ENCODE data around the gene CDHR2. TPM values are rescaled to one million over a fixed set of nuclear protein-coding genes. Genes with fewer than 3 reads are reported as not detected.
A peak's percentile ranks its signal among the peaks of the same experiment; 100 is the strongest.

CDHR2 gene
- total RNA-seq, 1 donor from 2014 or later: 0.20 TPM

DNA sequence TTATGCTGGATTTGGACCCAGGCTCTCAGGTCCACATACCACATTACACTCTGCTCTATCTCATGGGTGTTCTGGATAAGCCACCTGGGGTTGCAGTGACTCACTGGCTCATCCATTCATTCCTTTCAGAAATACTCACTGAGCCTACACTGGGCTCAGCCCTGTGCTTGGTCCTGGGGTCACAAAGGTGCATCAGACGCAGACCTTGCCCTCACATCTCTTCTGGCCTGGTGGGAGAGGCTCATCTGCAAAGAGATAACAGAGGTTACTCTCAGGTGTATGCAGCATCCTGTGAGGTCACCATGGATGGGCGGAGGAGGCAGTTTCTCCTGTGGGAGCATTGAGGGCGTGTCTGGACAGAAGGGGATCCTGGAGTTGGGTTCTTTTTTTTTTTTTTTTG is 12.1 kb downstream of the CDHR2 start:
- intact Hi-C loops (cut with micrococcal nuclease): no loop called here
- ATAC-seq (no peak), DNase-seq (no peak)

DNA sequence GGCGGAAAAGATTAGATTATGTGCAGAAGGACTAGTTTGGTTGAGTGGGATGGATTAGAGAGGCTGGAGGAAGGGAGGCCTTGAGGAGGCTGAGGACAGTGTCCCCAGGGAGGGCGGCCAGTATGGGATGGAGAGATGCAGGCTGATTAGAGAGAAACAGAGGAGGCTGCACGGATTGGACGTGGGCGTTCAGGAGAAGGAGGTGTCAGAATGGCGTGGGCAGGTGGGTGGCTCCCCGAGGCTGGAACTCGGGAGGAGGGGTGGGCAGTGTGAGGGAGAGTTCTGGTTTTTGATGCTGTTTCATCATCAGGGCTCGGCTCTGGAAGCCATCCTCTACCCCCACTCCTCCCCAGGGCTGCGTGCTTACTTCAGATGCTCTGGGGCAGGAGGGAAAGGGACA is 13.0 kb downstream of the CDHR2 start:
- intact Hi-C loops (cut with micrococcal nuclease): no loop called here
- ATAC-seq: no peak
- no peak for DNase-seq

DNA sequence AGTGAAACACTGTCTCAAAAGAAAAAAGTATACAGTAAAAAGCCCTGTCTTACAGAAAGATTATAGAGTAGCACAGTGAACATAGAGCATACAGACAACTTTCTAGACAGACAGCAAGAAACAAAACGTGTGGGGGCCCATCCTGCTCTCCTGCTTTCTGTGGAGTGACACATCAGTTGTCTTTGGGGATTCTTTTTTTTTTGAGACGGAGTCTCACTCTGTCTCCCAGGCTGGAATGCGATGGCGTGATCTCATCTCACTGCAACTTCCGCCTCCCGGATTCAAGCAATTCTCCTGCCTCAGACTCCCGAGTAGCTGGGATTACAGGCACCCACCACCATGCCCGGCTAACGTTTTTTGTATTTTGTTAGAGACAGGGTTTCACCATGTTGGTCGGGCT is 14.9 kb downstream of the CDHR2 start:
- intact Hi-C loops (cut with micrococcal nuclease): no loop called here
- DNase-seq (no peak), ATAC-seq (no peak)

DNA sequence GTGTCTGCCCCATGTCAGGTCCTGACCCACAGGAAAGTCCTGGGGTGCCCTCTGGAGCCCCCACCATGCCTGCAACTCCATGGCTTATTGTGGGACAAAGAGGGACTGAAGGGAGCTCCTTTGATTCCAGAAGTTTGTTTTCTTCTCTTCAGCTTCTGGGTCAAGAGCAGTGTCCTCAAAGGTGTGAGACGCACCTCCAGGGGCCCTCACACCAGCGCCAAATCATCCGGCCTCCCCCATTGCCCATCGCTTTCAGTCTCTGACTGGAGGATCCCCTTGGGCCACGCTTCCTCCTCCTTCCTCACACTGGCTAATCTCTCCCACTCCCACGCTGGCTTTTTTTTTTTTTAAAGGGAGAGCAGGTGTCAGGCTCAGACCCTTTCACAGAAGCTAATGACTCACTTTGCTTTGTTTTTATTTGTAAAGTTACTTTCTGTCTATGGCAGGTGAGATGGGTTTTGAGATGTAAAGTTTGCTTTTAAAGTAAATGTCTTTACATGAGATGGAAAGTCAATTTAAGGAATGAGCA is 16.7 kb downstream of the CDHR2 start:
- DNase-seq (no peak), ATAC-seq (no peak)
- intact Hi-C loops (cut with micrococcal nuclease): no loop called here

DNA sequence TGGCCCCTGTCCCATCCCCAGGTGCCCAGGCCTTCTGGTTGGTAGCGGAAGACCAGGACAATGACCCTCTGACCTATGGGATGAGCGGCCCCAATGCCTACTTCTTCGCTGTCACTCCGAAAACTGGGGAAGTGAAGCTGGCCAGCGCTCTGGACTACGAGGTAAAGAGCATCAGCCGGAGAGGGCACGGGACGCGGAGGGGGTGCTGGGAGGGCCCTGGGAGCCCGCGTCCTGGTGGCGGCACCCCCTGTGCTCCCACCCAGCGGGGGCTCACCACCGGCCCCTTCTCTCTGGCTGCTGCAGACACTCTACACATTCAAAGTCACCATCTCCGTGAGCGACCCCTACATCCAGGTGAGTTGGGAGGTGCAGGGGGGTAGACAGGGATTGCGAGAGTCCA is 19.5 kb downstream of the CDHR2 start:
- intact Hi-C loops (cut with micrococcal nuclease): no loop called here
- ATAC-seq (no peak), DNase-seq (no peak)

DNA sequence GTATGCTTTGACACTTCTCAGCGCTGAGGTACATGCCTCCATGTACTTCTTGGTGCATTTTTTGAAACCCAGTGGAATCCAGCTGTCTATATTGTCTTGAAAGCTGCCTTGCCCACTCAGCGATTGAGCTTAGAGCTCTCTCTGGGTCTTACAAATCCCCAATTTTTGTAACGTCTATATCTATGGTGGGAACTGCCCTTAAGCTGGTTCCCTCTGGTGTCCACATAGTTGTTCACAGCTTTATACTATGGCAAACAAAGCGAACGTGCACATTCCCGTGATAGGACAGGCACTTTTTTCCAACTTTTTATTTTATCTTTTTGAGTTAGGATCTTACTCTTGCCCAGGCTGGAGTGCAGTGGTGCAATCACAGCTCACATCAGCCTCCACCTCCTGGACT is 20.9 kb downstream of the CDHR2 start:
- intact Hi-C loops (cut with micrococcal nuclease): no loop called here
- ATAC-seq (no peak), DNase-seq (no peak)

DNA sequence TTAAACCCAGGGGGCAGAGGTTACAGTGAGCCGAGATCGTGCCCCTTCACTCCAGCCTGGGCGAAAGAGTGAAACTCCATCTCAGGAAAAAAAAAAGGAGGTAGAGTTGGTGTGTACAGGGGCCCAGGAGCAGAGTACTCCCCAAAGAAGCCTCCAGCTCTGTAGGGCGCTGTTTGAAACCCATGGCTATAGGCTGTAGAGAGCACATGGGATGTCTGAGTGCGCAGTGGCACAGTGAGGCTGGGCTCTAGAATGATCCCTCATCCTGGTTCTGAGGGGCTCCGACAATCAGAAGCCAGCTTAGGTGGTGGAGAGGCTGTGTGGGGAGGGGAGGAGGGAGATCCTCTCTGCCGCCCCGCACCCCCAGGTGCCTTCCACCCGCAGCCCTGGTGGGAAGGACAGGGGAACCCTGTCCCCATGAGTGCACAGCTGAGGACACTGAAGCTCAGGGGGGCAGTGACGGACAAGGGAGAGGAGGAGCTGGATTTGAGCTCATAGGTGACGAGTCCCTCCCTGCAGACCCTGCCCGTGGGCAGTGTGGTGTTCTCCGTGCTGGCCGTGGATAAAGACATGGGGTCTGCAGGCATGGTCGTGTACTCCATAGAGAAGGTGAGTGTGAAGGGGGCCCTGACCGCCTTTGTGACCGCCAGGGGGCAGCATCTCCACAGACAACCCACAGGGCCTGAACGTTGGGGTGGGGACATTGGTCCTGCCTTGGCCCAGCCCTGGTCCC is 24.6 kb downstream of the CDHR2 start:
- peak; percentile 82 for DNase-seq
- intact Hi-C loops (cut with micrococcal nuclease): no loop called here
- ATAC-seq: peak; percentile 91

DNA sequence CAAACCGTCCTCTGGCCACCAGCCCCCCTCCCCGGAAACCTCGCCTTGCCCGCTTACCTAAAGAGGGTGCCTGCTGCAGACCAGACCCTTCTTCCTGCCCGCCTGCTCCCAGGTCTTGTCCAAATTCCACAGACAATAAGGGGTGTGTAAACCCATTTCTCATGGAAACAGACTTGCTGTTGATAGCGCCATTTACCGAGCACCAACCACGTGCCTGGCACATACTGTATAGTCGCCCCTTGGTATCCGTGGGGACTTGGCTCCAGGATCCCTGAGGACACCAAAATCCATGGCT is 25.1 kb downstream of the CDHR2 start:
- DNase-seq (no peak), ATAC-seq (no peak)
- intact Hi-C loops (cut with micrococcal nuclease): no loop called here

DNA sequence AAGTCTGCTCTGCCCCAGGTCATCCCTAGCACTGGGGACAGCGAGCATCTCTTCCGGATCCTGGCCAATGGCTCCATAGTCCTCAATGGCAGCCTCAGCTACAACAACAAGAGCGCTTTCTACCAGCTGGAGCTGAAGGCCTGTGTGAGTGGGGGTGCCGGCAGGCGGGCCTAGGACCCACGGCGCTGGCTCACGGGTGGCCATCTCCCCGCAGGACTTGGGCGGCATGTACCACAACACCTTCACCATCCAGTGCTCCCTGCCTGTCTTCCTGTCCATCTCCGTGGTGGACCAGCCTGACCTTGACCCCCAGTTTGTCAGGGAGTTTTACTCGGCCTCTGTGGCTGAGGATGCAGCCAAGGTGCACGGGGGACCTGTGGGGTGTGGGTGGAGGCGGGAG is 25.9 kb downstream of the CDHR2 start:
- DNase-seq (no peak), ATAC-seq (no peak)
- intact Hi-C loops (cut with micrococcal nuclease): no loop called here

DNA sequence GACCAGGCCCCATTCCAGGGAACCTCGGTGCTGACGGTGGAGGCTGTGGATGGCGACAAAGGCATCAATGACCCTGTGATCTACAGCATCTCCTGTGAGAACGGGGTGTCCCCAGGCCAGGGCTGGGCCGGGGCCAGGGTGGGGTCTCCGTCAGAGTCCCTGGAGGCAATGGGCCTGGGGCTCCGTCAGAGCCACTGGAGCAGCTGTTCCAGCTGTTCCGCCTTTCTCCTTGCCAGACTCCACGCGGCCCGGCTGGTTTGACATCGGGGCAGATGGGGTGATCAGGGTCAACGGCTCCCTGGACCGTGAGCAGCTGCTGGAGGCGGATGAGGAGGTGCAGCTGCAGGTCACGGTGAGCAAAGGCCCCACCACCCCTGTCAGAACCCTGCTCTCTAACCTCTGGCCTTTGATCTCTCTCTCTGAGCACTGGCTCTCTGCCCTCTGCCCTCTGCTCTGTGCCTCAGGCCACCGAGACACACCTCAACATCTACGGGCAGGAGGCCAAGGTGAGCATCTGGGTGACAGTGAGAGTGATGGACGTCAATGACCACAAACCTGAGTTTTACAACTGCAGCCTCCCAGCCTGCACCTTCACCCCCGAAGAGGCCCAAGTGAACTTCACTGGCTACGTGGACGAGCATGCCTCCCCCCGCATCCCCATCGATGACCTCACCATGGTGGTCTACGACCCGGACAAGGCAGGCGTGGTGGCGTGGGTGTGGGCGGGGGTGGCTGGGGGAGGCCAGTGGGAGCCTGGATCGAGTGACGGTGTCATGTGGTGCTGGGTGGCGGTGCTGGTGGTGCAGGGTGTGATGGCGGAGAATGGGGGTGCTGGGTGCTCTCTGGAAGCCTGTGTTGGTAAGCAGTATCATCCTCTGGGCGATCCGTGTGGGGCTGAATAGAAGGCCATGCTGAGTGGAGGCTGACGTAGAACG is 26.6 kb downstream of the CDHR2 start:
- no peak for DNase-seq
- intact Hi-C loops (cut with micrococcal nuclease): no loop called here
- no peak for ATAC-seq

DNA sequence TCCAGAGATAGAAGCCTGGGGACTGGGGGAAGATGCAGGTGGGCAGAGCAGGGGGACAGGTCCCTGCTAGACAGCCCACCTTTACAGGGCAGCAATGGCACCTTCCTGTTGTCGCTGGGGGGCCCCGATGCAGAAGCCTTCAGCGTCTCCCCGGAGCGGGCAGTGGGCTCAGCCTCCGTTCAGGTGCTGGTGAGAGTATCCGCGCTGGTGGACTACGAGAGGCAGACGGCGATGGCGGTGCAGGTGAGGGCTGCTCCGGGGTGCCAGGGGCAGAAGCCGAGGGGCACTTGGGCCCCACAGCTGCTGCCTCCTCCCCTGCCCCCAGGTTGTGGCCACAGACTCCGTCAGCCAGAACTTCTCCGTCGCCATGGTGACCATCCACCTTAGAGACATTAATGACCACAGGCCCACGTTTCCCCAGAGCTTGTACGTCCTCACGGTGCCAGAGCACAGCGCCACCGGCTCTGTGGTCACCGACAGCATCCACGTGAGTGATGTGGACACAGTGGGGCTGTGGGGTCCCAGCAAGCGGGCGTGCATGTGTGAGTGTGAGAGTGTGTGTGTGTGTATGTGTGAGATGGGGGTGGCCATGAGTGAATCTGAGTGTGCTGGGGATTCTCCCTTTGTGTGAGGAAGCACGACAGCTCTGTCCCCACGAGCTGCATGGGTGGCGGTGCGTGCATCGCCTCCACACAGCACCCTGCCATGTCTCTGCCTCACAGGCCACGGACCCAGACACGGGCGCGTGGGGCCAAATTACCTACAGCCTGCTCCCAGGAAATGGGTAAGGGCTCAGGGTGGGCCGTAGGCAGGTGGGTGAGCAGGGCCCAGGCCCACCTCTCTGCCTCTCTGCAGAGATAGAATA is 28.4 kb downstream of the CDHR2 start:
- DNase-seq (no peak), ATAC-seq (no peak)
- intact Hi-C loops (cut with micrococcal nuclease): no loop called here

DNA sequence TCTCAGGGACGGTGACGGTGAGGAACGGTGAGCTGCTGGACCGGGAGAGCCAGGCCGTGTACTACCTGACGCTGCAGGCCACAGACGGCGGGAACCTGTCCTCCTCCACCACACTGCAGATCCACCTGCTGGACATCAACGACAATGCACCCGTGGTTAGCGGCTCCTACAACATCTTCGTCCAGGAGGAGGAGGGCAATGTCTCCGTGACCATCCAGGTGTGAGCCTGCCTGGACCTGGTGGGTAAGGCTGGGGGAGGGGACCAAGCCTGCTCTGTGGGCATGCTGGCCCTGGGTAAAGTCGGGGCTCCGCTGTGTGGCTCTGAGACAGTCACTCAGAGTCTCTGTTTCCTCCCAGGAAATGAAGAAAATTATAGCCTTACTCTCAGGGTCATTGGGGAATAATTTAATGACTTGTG is 29.3 kb downstream of the CDHR2 start:
- ATAC-seq (peak; percentile 58), DNase-seq (peak; percentile 53)
- intact Hi-C loops (cut with micrococcal nuclease): no loop called here

DNA sequence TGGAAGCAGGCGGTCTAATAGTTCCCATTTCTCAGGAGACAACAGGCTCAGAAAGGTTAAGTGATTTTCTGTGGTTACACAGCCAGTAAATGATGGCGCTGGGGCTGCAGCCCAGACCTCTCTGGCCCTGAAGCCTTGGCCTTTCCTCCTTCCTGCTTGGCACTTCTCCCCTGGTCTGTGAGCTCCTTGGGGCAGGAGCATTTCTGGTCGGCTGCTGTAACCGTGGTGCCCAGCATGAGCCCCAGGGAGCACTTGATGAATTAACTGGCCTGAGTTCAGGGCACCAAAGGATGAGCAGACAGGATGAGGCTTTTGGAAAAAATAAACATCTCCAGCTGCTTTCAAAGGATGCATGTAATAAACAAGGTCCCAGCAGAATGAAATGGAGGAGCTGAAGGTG is 30.2 kb downstream of the CDHR2 start:
- DNase-seq (no peak), ATAC-seq (no peak)
- intact Hi-C loops (cut with micrococcal nuclease): no loop called here

DNA sequence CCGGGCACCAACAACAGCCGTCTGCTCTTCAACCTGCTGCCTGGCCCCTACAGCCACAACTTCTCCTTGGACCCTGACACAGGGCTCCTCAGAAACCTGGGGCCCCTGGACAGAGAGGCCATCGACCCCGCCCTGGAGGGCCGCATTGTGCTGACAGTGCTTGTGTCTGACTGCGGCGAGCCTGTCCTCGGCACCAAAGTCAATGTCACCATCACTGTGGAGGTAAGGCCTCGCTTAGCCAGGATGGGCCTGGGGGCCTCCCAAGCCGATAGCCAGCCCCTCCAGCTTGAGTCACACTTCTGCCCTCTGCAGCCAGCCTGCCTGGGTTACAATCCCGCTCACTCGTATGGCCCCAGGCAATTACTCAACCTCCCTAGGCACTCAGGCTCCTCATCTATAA is 32.2 kb downstream of the CDHR2 start:
- DNase-seq (no peak), ATAC-seq (no peak)
- intact Hi-C loops (cut with micrococcal nuclease): no loop called here

DNA sequence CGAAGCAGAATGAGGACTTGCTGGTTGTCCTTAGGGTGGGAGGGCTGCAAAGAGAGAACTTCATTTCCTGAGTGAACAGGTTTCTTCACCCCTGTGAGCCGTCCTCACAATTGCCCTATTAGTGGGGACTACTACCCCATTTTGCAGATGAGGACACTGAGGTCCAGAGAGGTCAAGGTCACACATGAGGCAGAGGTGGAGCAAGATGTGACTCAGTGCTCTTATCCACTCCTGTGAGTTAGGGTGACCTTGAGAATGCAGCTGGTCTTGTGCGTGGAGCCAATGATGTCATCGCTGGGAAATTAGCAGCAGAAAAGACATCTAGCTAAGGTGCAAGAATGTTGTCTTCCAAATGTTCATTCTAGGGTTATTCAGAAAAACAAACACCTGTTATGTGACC is 33.9 kb downstream of the CDHR2 start:
- intact Hi-C loops (cut with micrococcal nuclease): no loop called here
- no peak for DNase-seq
- ATAC-seq: no peak

DNA sequence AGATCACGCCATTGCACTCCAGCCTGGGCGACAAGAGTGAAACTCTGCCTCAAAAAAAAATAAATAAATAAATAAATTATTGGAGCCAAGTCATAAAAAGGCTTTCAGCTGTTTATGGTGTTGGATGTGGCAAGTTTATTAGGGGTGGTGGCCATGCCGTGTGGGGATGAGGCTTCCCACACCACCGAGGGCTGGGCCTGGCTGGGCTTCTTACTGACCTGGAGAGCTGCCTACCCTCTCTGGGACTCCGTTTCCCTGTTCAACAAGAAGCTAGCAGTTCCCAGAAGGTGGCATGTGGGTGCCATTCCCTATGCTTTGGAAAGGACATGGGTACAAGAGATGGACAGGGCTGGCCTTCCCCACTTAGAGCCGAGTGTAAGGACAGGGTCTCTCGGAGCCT is 38.3 kb downstream of the CDHR2 start:
- ATAC-seq: no peak
- intact Hi-C loops (cut with micrococcal nuclease): no loop called here
- no peak for DNase-seq

DNA sequence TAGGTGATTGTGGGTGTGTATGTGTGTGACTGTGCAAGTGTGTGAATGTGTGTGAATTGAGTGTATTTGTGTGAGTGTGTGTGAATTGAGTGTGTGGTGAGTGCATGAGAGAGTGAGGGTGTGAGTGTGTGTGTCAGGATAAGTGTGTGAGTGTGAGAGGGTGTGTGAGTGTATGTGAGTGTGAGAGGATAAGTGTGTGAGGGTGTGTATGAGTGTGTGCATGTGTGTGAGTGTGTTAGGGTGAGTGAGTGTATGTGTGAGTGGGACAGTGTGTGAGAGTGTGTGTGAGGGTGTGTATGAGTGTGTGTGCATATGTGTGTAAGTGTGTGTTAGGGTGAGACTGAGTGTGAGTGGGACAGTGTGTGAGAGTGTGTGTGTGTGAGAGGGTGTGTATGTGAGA is 39.2 kb downstream of the CDHR2 start:
- intact Hi-C loops (cut with micrococcal nuclease): no loop called here
- ATAC-seq (no peak), DNase-seq (no peak)

DNA sequence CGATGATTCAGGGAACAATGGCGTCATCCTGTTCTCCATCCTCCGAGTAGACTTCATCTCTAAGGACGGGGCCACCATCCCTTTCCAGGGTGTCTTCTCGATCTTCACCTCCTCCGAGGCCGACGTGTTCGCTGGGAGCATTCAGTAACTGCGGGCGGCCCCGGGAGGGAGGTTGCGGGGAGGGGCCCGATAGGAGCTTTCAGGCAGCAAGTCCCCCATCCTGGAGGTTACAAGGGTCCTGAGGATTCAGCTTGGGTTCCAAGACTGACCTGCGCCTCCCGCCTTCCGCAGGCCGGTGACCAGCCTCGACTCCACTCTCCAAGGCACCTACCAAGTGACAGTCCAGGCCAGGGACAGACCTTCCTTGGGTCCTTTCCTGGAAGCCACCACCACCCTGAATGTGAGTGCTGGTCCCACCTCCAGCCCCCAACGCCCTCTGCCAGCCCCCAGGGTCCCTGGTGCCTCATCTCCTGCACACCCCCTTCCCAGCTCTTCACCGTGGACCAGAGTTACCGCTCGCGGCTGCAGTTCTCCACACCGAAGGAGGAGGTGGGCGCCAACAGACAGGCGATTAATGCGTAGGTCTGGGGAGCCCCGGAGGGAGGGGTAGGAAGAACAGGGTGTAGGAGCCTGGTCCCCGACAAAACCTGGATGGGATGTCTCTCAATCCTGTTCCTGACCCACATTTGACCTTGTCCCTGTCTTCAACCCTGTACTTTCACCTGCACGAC is 40.1 kb downstream of the CDHR2 start:
- ATAC-seq: no peak
- no peak for DNase-seq
- intact Hi-C loops (cut with micrococcal nuclease): no loop called here

DNA sequence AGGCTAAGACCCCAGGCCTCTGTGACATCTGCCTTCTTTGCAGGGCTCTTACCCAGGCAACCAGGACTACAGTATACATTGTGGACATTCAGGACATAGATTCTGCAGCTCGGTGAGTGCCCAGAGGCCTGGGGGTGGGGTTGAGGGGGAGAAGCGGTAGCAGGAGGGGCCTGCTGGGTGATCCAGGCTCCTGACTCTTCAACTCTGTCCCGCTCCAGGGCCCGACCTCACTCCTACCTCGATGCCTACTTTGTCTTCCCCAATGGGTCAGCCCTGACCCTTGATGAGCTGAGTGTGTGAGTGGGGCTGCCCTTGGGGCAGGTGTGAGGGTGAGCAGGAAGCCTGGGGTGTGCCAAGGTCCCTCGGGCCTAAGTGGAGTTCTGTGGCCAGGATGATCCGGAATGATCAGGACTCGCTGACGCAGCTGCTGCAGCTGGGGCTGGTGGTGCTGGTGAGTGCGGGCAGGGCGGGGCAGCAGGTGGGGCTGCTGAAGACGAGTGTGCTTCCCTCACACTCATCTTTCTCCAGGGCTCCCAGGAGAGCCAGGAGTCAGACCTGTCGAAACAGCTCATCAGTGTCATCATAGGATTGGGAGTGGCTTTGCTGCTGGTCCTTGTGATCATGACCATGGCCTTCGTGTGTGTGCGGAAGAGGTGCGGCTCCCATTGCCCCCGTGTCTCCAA is 41.0 kb downstream of the CDHR2 start:
- ATAC-seq (no peak), DNase-seq (no peak)
- intact Hi-C loops (cut with micrococcal nuclease): no loop called here

Measured in left ventricle myocardium superior (tissue), 1 donor.